Large intestine (tissue), 3 donors: ENCODE results near the gene BCAS1. TPM values are rescaled to one million over a fixed set of nuclear protein-coding genes. Genes with fewer than 3 reads are reported as not detected.

Experiments used
- DNase-seq, 2 donors: peaks; one replicate each; pipeline versions ENCODE4 v3.0.0 to v3.0.0-alpha.2; 2013
- H3K27ac ChIP-seq: one replicate; pipeline ENCODE4 v1.5.1; 2013; ENCODE audit warnings: low read length
- H3K27me3 ChIP-seq: 2 replicates; pipeline ENCODE4 v1.6.1; 2013; ENCODE audit warnings: low read length; ENCODE audit not compliant: control insufficient read depth, insufficient read depth
- H3K36me3 ChIP-seq: 2 replicates; pipeline ENCODE4 v1.6.1; 2013; ENCODE audit warnings: low read length; ENCODE audit not compliant: control insufficient read depth, insufficient read depth
- H3K4me1 ChIP-seq: one replicate; pipeline ENCODE4 v1.6.1; 2013; ENCODE audit warnings: low read length; ENCODE audit not compliant: control insufficient read depth, insufficient read depth
- H3K4me3 ChIP-seq: one replicate; pipeline ENCODE4 v1.5.1; 2013; ENCODE audit warnings: low read length
- H3K9me3 ChIP-seq: one replicate; pipeline ENCODE4 v1.6.1; 2013; ENCODE audit warnings: mild to moderate bottlenecking, low read depth, low read length, moderate library complexity; ENCODE audit not compliant: control insufficient read depth
- WGBS: methylation state at CpG from one replicate; pipeline ENCODE4 v1.1.5; 2013; ENCODE audit warnings: low lambda C conversion rate; ENCODE audit not compliant: insufficient coverage; 5-methylcytosine and 5-hydroxymethylcytosine counted together
- polyA plus RNA-seq: library from polyadenylated mRNA; unstranded; fragments of 120-200 nt; gene quantifications from one replicate; pipeline ENCODE4 v1.2.1, GENCODE V29; 2013

BCAS1 gene
- polyA plus RNA-seq, 1 donor: 29.2 TPM

DNA sequence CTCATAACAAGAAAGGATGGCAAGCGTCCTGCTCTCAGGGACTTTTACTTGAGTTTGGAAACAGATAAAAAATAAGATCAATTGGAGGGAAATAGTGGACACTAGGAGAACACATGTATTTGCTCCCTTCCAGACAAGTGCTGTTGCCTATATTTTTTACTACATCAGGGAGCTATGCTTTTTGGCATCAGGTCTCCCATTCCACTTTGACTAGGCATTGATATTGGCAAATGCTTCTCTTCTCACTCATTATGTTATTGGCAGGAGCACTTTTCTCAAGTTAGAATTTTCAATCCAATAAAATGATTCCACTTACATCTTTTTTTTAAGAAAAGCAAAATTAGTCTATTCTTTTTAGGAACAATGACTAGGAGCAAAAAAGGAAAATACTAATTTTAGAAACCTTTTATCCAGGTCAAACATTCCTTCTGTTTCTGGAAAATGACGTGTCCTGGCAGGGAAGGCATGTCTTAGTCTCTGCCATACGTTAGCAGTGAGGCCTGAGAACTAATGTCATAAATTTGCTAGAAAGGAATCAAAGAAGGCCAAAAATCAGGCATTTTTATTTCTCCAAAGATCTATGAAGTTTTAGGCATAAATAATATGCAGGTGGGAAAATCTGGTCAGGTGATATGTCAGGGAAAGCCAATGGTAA is 21.4 kb downstream of the BCAS1 start:
- no CpG with 5 or more reads among the region's 3 CpGs for WGBS
- Histone ChIP-seq H3K4me3 (no peak overlapping the region), H3K36me3 (no peaks in the 10 kb centered on the region), H3K27ac (no peak overlapping the region), H3K9me3 (no peaks in the 10 kb centered on the region), H3K27me3 (no peaks in the 10 kb centered on the region), H3K4me1 (no peaks in the 10 kb centered on the region)
- DNase-seq: no peak

DNA sequence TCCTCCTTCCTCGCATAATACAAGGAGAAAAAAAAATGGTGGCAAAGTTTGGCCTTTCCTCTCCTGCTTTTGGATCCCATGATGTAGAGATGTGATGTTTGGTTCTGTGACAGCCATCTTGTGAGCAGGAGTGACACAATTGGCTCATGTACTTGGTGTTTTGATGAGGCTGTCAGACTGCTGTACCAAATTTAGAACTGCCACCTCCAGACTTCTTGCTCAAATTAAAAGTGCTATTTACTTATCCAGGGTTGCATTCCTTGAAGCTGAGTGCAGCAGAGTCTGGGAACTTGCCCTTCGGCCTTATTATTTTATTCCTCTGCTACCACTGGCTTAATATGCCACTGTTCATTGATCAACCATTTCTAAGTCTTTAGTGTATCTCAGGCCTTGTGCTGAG is 21.9 kb downstream of the BCAS1 start:
- no peak for DNase-seq
- no CpG with 5 or more reads among the region's 2 CpGs for WGBS
- Histone ChIP-seq H3K4me3 (no peak overlapping the region), H3K9me3 (no peaks in the 10 kb centered on the region), H3K27ac (no peak overlapping the region), H3K4me1 (no peaks in the 10 kb centered on the region), H3K36me3 (no peaks in the 10 kb centered on the region), H3K27me3 (no peaks in the 10 kb centered on the region)

DNA sequence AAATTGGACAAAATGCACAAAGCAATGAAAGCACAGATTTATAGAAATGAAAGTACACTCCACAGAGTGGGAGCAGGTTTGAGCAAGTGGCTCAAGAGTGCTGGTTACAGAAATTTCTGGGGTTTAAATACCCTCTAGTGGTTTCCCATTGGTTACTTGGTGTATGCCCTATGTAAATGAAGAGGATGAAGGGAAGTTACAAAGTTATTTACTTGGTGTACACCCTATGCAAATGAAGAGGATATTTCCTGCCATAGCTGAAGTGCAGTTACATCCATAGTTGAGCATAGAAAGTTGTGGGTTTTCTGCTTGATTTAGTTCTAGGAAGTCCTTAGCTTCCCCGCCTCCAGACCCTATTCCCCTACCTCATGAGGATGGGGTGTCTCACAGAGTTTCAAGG is 22.7 kb downstream of the BCAS1 start:
- no peaks in the 10 kb centered on the region for H3K9me3 ChIP-seq
- DNase-seq: no peak
- H3K36me3 ChIP-seq: no peaks in the 10 kb centered on the region
- H3K27ac ChIP-seq: no peak overlapping the region
- no peak overlapping the region for H3K4me3 ChIP-seq
- no peaks in the 10 kb centered on the region for H3K27me3 ChIP-seq
- WGBS: no CpG with 5 or more reads among the region's 1 CpG
- H3K4me1 ChIP-seq: no peaks in the 10 kb centered on the region

DNA sequence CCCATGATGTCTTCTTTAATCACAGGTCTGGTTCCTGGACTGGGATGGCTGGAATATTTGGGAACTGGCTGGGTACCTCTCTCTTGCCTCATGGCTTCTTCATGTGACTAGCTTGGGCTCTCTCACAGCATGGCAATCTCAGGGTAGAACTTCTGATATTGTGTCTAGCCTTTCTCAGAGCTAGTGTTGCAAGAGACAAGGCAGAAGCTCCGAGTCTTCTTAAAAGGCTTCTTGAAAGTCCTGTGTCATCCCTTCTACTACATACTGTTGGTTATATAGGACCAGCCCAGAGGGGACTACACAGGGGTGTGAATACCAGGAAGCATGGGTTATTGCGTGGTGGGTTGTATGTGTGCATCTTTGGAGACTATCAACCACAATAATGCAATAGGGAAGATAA is 23.3 kb downstream of the BCAS1 start:
- WGBS: no CpG with 5 or more reads among the region's 2 CpGs
- H3K27me3 ChIP-seq: no peaks in the 10 kb centered on the region
- H3K4me1 ChIP-seq: no peaks in the 10 kb centered on the region
- H3K4me3 ChIP-seq: no peak overlapping the region
- H3K9me3 ChIP-seq: no peaks in the 10 kb centered on the region
- H3K36me3 ChIP-seq: no peaks in the 10 kb centered on the region
- DNase-seq: no peak
- no peak overlapping the region for H3K27ac ChIP-seq

DNA sequence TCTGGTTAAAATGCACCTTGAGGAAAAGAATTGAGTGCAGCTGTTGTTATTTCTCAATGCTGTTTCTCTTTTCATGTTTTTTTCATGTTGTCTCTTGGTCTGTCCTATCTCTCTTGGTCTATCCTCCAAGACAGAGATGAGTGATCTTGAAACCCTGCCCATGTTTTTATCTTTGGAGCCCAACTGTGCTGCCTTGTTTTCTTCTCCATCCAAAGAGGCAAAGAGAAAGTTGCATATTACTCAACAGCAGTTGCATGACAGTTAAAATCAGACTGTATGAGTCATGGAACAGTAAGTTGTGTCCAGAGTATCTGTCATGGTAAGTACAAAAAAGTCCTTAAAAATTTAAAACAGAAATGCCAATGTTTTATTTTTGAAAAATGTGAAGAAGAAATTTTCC is 26.2 kb downstream of the BCAS1 start:
- DNase-seq: no peak

DNA sequence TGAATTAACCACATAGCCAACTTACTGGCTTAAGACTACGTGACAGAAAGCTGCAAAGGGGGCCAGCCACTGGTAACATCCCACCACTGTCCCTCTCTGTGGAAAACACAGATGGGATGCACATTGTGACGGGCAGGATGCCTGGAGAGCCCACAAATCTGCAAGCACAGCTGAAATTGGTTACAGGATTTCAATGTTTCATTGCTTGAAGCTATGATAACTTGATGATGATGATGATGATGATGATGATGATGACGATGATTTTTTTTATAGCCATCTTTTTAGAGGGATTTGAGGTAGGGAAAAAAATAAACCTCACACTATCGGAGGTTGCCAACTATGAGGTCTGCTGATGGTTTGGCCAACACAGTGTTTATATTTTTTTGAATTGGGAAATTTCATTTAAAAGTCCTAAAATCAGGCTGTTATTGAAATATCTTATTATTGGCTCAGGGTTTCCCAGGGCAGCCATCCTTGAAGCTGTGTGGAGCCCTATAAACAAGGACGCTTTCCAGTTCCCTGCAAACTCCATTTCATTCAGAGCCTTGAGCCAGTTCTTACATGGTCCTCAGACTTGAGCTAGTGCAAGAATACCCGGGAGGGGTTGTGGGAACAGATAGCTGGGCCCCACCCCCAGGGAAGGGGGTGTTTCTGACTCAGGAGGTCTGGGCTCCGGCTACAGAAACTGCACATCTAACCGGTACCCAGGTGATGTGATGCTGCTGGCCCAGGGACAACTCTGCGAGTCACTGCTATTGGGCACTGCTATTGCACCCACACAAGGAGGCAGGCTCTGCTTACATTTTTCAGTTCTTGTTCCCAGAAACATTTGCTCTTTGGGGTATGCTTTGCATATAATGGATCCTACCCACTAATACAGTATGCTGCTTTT is 27.1 kb downstream of the BCAS1 start:
- DNase-seq: no peak
- Histone ChIP-seq H3K36me3 (no peaks in the 10 kb centered on the region), H3K27ac (no peak overlapping the region), H3K4me1 (no peaks in the 10 kb centered on the region), H3K27me3 (no peaks in the 10 kb centered on the region), H3K9me3 (no peaks in the 10 kb centered on the region), H3K4me3 (no peak overlapping the region)
- 50% methylated on average over 1 of the region's 9 CpGs for WGBS

More for the DNA sequence above, 26.2 kb downstream of the BCAS1 start:
- Histone ChIP-seq H3K27me3 (no peaks in the 10 kb centered on the region), H3K36me3 (no peaks in the 10 kb centered on the region), H3K4me1 (no peaks in the 10 kb centered on the region), H3K27ac (no peak overlapping the region), H3K4me3 (no peak overlapping the region), H3K9me3 (no peaks in the 10 kb centered on the region)

DNA sequence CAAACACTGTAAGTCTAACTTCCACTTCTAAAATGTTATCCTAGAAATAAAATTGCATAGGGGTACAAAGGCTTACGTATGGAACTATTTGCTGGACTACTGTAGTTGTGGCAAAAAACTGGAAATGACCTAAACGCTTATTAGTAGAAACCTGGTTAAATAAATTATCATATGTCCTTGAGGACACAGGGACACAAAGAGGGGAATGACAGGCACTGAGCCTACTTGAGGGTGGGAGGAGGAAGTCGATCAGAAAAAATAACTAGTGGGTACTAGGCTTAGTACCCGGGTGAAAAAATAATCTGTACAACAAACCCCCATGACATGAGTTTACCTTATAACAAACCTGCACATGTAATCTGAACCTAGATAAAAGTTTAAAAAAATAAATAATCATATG is 28.4 kb downstream of the BCAS1 start:
- H3K27me3 ChIP-seq: no peaks in the 10 kb centered on the region
- WGBS: 89% methylated on average over 3 of the region's 4 CpGs
- H3K36me3 ChIP-seq: no peaks in the 10 kb centered on the region
- no peaks in the 10 kb centered on the region for H3K9me3 ChIP-seq
- H3K4me1 ChIP-seq: no peaks in the 10 kb centered on the region
- no peak overlapping the region for H3K27ac ChIP-seq
- no peak for DNase-seq
- H3K4me3 ChIP-seq: no peak overlapping the region

DNA sequence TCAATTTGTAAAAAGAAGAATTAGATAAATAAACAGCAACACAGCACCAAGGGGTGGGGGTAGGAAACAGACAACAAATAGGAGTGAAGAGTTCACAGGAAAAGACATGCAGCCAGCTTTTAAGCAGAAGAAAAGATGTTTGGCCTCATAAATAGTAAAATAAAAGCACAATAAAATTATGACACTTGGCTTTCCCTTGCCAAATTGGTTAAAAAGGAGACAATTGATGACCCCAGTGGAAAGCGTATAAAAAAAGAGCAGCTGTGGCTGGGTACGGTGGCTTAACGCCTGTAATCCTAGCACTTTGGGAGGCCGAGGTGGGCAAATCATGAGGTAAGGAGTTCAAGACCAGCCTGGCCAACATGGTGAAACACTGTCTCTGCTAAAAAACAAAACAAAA is 29.1 kb downstream of the BCAS1 start:
- Histone ChIP-seq H3K36me3 (no peaks in the 10 kb centered on the region), H3K27ac (no peak overlapping the region), H3K9me3 (no peaks in the 10 kb centered on the region), H3K4me1 (no peaks in the 10 kb centered on the region), H3K4me3 (no peak overlapping the region), H3K27me3 (no peaks in the 10 kb centered on the region)
- DNase-seq: no peak
- 100% methylated on average over 1 of the region's 4 CpGs for WGBS

DNA sequence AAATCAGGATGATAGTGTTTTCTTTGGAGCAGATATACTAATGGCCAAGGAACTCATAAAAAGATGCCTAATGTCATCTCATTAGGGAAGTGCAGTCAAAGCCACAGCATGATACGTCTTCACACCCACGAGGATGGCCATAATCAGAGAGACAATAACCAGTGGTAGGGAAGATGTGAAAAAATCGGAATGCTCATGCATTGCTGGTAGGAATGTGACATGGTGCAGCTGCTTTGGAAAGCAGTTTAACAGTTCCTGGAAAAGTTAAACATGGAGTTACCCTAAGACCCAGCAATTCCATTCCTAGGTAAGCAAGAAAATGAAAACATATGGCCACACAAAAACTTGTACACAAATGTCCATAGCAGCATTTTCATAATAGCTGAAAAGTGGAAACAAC is 29.9 kb downstream of the BCAS1 start:
- Histone ChIP-seq H3K27ac (no peak overlapping the region), H3K27me3 (no peaks in the 10 kb centered on the region), H3K36me3 (no peaks in the 10 kb centered on the region), H3K9me3 (no peaks in the 10 kb centered on the region), H3K4me1 (no peaks in the 10 kb centered on the region), H3K4me3 (no peak overlapping the region)
- no peak for DNase-seq
- WGBS: 67% methylated on average over 1 of the region's 3 CpGs

DNA sequence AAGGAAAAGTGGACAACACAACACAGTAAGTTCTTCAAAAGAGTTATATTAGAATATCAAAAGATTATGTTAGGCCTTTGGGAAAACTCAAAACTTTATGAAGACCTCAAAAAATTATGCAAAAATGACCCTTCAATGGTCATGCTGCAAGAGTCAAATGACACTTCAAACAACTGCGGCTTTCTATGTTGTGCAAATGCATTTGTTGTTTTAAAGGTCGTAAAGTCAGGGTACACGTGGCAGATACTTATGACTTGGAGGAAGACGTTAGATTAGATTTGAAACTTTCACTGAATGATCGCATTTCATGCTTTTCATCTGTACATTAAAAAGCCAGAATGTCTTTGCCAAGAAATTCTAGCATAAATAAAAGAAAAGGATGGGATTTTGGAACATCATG is 31.4 kb downstream of the BCAS1 start:
- DNase-seq: no peak
- Histone ChIP-seq H3K4me3 (no peak overlapping the region), H3K27me3 (no peaks in the 10 kb centered on the region), H3K27ac (no peak overlapping the region), H3K36me3 (no peaks in the 10 kb centered on the region), H3K4me1 (no peaks in the 10 kb centered on the region), H3K9me3 (no peaks in the 10 kb centered on the region)
- WGBS: 21% methylated on average over 2 of the region's 5 CpGs

DNA sequence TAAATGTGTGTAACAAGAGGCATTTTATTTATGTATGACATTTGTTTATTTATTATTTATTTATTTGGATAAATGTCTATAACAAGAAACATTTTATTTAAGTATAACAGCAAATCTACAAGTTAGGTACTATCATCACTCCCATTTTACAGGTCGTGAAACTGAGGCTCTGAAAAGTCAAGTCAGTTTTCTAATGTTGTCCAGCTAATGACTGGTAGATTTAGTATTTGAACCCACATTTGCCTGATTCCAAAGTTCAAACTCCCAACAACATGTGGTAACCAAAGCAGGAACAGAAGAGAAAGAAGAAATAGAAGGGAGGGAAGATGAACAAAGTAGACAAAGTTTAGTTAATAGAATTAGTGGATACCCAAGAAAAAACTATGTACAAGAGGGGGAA is 32.9 kb downstream of the BCAS1 start:
- Histone ChIP-seq H3K36me3 (no peaks in the 10 kb centered on the region), H3K4me1 (no peaks in the 10 kb centered on the region), H3K27me3 (no peaks in the 10 kb centered on the region), H3K9me3 (no peaks in the 10 kb centered on the region), H3K4me3 (no peak overlapping the region), H3K27ac (no peak overlapping the region)
- no CpG with 5 or more reads among the region's 1 CpG for WGBS
- DNase-seq: no peak
